Tibial nerve (tissue), 3 donors: ENCODE data around the gene FBXO45.

Experiments used
- POLR2A ChIP-seq, 2 donors: fragments of 450-650 bp; IDR thresholded peaks; one replicate each; pipeline ENCODE4 v1.6.1; 2017; ENCODE audit warnings: antibody characterized with exemption in 2 of 2, mild to moderate bottlenecking in 2 of 2, moderate library complexity in 2 of 2
- TF ChIP-seq, protein P1 (sequence below), 5 experiments: fragments of 200-600 bp in 3 of 5; fragments of 450-650 bp in 2 of 5; sonication (generic) in 3 of 5; IDR thresholded peaks; one replicate each; pipeline ENCODE4 v1.5.1; 2016 to 2019; ENCODE audit warnings: antibody characterized with exemption in 5 of 5, mild to moderate bottlenecking in 3 of 5, moderate library complexity in 2 of 5

DNA sequence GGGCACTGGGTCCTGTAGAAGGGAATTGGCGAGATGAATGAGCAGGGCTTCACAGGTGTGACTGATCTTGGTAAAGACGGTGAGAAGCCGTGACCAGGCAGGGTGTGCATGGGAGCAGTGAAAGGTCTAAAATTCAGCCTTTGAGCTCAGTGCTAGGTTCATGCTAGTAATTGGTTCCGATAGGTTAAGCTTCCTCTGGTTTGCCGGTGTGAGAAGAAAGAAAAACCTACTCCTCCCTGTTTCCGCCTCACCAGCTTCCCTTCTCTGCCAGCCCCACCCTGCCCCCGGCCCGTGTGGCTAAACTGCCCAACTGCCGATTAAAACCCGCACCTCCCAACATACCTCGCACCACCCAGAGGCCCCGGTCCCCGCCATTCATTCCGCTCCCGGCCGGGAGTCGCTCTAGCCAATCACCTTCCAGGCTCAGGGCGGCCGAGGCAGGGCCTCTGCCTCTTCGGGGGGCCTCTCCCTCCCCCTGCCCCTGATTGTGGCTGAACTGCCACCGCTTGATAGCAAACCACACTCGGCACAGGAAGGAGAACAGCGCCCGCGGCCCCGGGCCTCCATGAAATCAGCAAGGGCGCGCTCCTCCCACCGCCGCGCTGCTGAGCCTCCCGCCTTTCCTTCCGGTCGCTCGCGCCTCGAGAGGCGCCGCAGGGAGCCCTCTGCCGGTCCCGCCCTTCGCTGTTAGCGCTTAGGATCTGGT lies 63.7 kb downstream of the FBXO45 start:
- TF ChIP-seq, protein P1, sequence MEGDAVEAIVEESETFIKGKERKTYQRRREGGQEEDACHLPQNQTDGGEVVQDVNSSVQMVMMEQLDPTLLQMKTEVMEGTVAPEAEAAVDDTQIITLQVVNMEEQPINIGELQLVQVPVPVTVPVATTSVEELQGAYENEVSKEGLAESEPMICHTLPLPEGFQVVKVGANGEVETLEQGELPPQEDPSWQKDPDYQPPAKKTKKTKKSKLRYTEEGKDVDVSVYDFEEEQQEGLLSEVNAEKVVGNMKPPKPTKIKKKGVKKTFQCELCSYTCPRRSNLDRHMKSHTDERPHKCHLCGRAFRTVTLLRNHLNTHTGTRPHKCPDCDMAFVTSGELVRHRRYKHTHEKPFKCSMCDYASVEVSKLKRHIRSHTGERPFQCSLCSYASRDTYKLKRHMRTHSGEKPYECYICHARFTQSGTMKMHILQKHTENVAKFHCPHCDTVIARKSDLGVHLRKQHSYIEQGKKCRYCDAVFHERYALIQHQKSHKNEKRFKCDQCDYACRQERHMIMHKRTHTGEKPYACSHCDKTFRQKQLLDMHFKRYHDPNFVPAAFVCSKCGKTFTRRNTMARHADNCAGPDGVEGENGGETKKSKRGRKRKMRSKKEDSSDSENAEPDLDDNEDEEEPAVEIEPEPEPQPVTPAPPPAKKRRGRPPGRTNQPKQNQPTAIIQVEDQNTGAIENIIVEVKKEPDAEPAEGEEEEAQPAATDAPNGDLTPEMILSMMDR (IDR thresholded peaks at IDR 0.05): peak in 4 of 5 experiments; percentile 23 to 47 (median 38)
- peak; percentile 38 to 76 for TF ChIP-seq POLR2A (IDR thresholded peaks at IDR 0.05)
